GM21390 (cell line): Measurements from ENCODE around the gene RGPD3.

Source experiments
- ATAC-seq: cut with Tn5 transposase; IDR thresholded peaks from one replicate; pipeline ENCODE4 v1.9.1; 2021; ENCODE audit not compliant: unreplicated experiment

Gene RGPD3

GRCh38 chr2:106343274-106343673 lies 124.9 kb downstream of the RGPD3 start:
- no peak for ATAC-seq

GRCh38 chr2:106342831-106343251 lies 125.4 kb downstream of the RGPD3 start:
- ATAC-seq = no peak

- ATAC-seq = no peak
These were observed 126.5 kb downstream of the RGPD3 start for GRCh38 chr2:106341666-106342065.
